WTC11 (cell line): ENCODE measurements around the gene FHIT. TPM values are rescaled to one million over a fixed set of nuclear protein-coding genes. Genes with fewer than 3 reads are reported as not detected.

Source experiments
- ATAC-seq: fragments of 200-7000 bp; cut with Tn5 transposase; 2 replicates; pipeline ENCODE4 v1.10.0; 2021; ENCODE audit warnings: mild to moderate bottlenecking, moderate library complexity
- CTCF ChIA-PET: fragments of 300-600 bp; sonication (Branson Sonifier 250); formaldehyde crosslinking; loops from one replicate; lab custom pipeline; 2021; ENCODE audit warnings: antibody characterized with exemption; lab: Charles Lee
- POLR2A ChIA-PET: fragments of 350-600 bp; sonication (Branson Sonifier 250); formaldehyde crosslinking; loops from one replicate; lab custom pipeline; 2021; ENCODE audit warnings: antibody characterized with exemption; lab: Charles Lee
- DNase-seq: peaks from one replicate; pipeline ENCODE4 v3.0.0; 2021; ENCODE audit warnings: low spot score
- H3K27ac Mint-ChIP-seq: 2 replicates; pipeline ENCODE4 v1.8.0; 2021; ENCODE audit warnings: mixed read lengths
- H3K27me3 Mint-ChIP-seq: 2 replicates; pipeline ENCODE4 v1.8.0; 2021; ENCODE audit warnings: low read depth, mild to moderate bottlenecking, moderate library complexity, mixed read lengths
- H3K36me3 Mint-ChIP-seq: 2 replicates; pipeline ENCODE4 v1.8.0; 2021; ENCODE audit warnings: mixed read lengths
- H3K4me1 Mint-ChIP-seq: 2 replicates; pipeline ENCODE4 v1.8.0; 2022; ENCODE audit warnings: mixed read lengths
- H3K4me3 Mint-ChIP-seq: 2 replicates; pipeline ENCODE4 v1.8.0; 2021; ENCODE audit warnings: mild to moderate bottlenecking, moderate library complexity, mixed read lengths
- H3K9me3 Mint-ChIP-seq: 2 replicates; pipeline ENCODE4 v1.8.0; 2021; ENCODE audit warnings: mixed read lengths
- ATF1 ChIP-seq: sonication (generic); formaldehyde crosslinking; IDR thresholded peaks from 2 replicates; pipeline ENCODE4 v1.8.1; 2023; ENCODE audit warnings: mild to moderate bottlenecking, moderate library complexity, missing genetic modification reagents
- ELF4 ChIP-seq: sonication (generic); formaldehyde crosslinking; IDR thresholded peaks from 2 replicates; pipeline ENCODE4 v1.8.1; 2022; ENCODE audit warnings: low read depth, mild to moderate bottlenecking, moderate library complexity, missing genetic modification reagents
- ESRRA ChIP-seq: sonication (generic); formaldehyde crosslinking; IDR thresholded peaks from 2 replicates; pipeline ENCODE4 v1.8.1; 2022; ENCODE audit warnings: mild to moderate bottlenecking, missing genetic modification reagents, borderline replicate concordance
- FOXJ3 ChIP-seq: sonication (generic); formaldehyde crosslinking; IDR thresholded peaks from 2 replicates; pipeline ENCODE4 v1.9.0; 2021; ENCODE audit warnings: missing genetic modification reagents, mild to moderate bottlenecking, borderline replicate concordance
- FOXP1 ChIP-seq: sonication (generic); formaldehyde crosslinking; IDR thresholded peaks from 2 replicates; pipeline ENCODE4 v1.8.0; 2022; ENCODE audit warnings: missing genetic modification reagents, mild to moderate bottlenecking, moderate library complexity, borderline replicate concordance
- GRHL2 ChIP-seq: fragments of 250-450 bp; sonication (Bioruptor Pico); IDR thresholded peaks from 2 replicates; pipeline ENCODE4 v1.8.0; 2022; ENCODE audit warnings: mild to moderate bottlenecking, moderate library complexity; ENCODE audit not compliant: insufficient replicate concordance, severe bottlenecking
- HMGA2 ChIP-seq: fragments of 250-450 bp; sonication (Bioruptor Pico); IDR thresholded peaks from 2 replicates; pipeline ENCODE4 v1.4.0; 2021; ENCODE audit warnings: mild to moderate bottlenecking, moderate library complexity
- IRF2 ChIP-seq: sonication (generic); formaldehyde crosslinking; IDR thresholded peaks from 2 replicates; pipeline ENCODE4 v1.8.0; 2022; ENCODE audit warnings: low read depth, missing genetic modification reagents, borderline replicate concordance
- KAT7 ChIP-seq: sonication (generic); formaldehyde crosslinking; IDR thresholded peaks from 2 replicates; pipeline ENCODE4 v1.8.1; 2023; ENCODE audit warnings: missing genetic modification reagents, mild to moderate bottlenecking, borderline replicate concordance
- MXD4 ChIP-seq: fragments of 250-450 bp; sonication (Bioruptor Pico); IDR thresholded peaks from 2 replicates; pipeline ENCODE4 v1.8.0; 2021; ENCODE audit warnings: mild to moderate bottlenecking, moderate library complexity, borderline replicate concordance
- NR3C1 ChIP-seq: sonication (generic); formaldehyde crosslinking; conservative IDR thresholded peaks from 2 replicates; pipeline ENCODE4 v1.8.1; 2023; ENCODE audit warnings: low read depth, mild to moderate bottlenecking, missing genetic modification reagents
- SMAD3 ChIP-seq: sonication (generic); formaldehyde crosslinking; IDR thresholded peaks from 2 replicates; pipeline ENCODE4 v1.8.0; 2022; ENCODE audit warnings: missing genetic modification reagents, mild to moderate bottlenecking, borderline replicate concordance
- SP1 ChIP-seq: sonication (generic); formaldehyde crosslinking; conservative IDR thresholded peaks from 2 replicates; pipeline ENCODE4 v1.8.1; 2022; ENCODE audit warnings: missing genetic modification reagents
- ZNF121 ChIP-seq: sonication (generic); formaldehyde crosslinking; IDR thresholded peaks from 2 replicates; pipeline ENCODE4 v1.8.0; 2023; ENCODE audit warnings: missing genetic modification reagents
- total RNA-seq: library from RNA; stranded (reverse); gene quantifications from 3 replicates; pipeline ENCODE4 v1.2.3, GENCODE V29; 2021
- TF ChIP-seq, protein P1 (sequence below): fragments of 250-450 bp; sonication (Bioruptor Pico); IDR thresholded peaks from 2 replicates; pipeline ENCODE4 v1.9.0; 2021; ENCODE audit warnings: mild to moderate bottlenecking
- TF ChIP-seq, protein P2 (sequence below): sonication (generic); formaldehyde crosslinking; IDR thresholded peaks from 2 replicates; pipeline ENCODE4 v1.8.1; 2023; ENCODE audit warnings: mild to moderate bottlenecking, missing genetic modification reagents
- TF ChIP-seq, protein P3 (sequence below): fragments of 250-450 bp; sonication (Bioruptor Pico); IDR thresholded peaks from 2 replicates; pipeline ENCODE4 v1.9.0; 2021; ENCODE audit warnings: mild to moderate bottlenecking, borderline replicate concordance
- TF ChIP-seq, protein P4 (sequence below): sonication (generic); formaldehyde crosslinking; IDR thresholded peaks from 2 replicates; pipeline ENCODE4 v1.8.1; 2022; ENCODE audit warnings: mild to moderate bottlenecking, moderate library complexity, missing genetic modification reagents
- TF ChIP-seq, protein P5 (sequence below): sonication (generic); formaldehyde crosslinking; conservative IDR thresholded peaks from 2 replicates; pipeline ENCODE4 v1.8.1; 2023; ENCODE audit warnings: mild to moderate bottlenecking, low read depth, missing genetic modification reagents, moderate library complexity

FHIT gene
- total RNA-seq, 1 experiment from 2014 or later, result 2.6 TPM

DNA sequence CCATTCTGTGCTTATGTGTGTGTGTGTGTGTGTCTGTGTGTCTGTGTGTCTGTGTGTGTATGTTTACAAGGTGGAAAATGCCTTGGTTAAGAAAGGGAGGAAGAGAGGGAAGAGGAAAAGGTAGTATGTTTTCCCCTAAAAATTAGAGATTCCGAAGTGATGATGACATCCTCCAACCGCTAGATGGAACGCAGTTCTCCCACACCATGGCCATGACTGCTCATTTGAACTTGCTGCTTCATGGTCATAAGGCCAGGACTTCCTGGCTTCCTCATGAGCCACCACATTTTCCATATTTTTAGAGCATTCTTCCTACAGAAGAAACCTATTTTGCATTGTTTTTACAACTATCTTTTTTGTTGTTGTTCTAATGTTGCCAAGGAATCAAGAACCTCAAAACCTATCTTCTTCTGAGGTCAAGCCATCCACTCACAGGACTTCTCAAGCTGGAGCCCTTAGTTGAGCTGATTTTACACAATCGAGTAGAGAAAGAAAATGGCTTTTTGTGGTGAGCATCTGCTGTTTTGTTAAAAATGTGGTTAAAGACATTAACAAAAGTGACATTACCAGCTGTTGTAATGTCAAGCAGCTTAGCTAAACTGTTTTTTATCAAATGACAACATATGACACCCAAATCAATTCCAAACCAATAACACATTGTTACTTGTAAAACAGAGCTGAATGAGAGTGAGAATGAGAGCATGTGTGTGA, 1091.0 kb downstream of the FHIT start (continued):
- no peak for TF ChIP-seq ELF4 (CRISPR knock-in tag)
- no peak for TF ChIP-seq ZNF121 (CRISPR knock-in tag)
- no peak for TF ChIP-seq ESRRA (CRISPR knock-in tag)
- TF ChIP-seq MXD4 (CRISPR knock-in tag), result no peak
- no peak for TF ChIP-seq GRHL2 (CRISPR knock-in tag)
- TF ChIP-seq SP1 (CRISPR knock-in tag), result no peak
- TF ChIP-seq SMAD3 (CRISPR knock-in tag), result no peak

DNA sequence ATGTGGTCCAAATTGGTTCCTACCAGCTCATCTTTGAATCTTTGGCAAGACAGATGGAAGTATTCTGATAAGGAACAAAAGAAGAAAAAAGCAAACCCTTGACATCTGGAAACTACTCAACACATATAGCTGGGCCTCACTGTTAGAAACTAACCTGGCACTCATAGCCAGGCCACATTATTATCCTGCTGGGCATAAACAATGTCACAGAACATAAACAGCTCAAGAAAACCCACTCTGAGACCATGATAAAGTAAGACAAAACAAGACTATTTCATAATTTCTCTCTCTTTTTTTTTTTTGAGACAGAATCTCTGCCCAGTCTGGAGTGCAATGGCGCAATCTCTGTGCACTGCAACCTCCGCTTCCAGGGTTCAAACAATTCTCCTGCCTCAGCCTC, 1093.2 kb downstream of the FHIT start:
- H3K27me3 Mint-ChIP-seq, result no peaks in the 10 kb centered on the region
- ChIA-PET POLR2A (no interaction called here), CTCF (no interaction called here)
- DNase-seq (no peak), ATAC-seq (no peak)
- no peak overlapping the region for H3K27ac Mint-ChIP-seq
- H3K4me3 Mint-ChIP-seq, result no peak overlapping the region
- no peaks in the 10 kb centered on the region for H3K4me1 Mint-ChIP-seq
- TF ChIP-seq ATF1 (CRISPR knock-in tag), result no peak
- TF ChIP-seq, protein P1, sequence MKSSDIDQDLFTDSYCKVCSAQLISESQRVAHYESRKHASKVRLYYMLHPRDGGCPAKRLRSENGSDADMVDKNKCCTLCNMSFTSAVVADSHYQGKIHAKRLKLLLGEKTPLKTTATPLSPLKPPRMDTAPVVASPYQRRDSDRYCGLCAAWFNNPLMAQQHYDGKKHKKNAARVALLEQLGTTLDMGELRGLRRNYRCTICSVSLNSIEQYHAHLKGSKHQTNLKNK (CRISPR knock-in tag), result no peak
- TF ChIP-seq NR3C1 (CRISPR knock-in tag), result no peak
- no peak for TF ChIP-seq IRF2 (CRISPR knock-in tag)
- TF ChIP-seq FOXJ3 (CRISPR knock-in tag), result no peak
- TF ChIP-seq, protein P2, sequence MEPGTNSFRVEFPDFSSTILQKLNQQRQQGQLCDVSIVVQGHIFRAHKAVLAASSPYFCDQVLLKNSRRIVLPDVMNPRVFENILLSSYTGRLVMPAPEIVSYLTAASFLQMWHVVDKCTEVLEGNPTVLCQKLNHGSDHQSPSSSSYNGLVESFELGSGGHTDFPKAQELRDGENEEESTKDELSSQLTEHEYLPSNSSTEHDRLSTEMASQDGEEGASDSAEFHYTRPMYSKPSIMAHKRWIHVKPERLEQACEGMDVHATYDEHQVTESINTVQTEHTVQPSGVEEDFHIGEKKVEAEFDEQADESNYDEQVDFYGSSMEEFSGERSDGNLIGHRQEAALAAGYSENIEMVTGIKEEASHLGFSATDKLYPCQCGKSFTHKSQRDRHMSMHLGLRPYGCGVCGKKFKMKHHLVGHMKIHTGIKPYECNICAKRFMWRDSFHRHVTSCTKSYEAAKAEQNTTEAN, result no peak
- H3K9me3 Mint-ChIP-seq, result no peaks in the 10 kb centered on the region
- H3K36me3 Mint-ChIP-seq, result no peaks in the 10 kb centered on the region

DNA sequence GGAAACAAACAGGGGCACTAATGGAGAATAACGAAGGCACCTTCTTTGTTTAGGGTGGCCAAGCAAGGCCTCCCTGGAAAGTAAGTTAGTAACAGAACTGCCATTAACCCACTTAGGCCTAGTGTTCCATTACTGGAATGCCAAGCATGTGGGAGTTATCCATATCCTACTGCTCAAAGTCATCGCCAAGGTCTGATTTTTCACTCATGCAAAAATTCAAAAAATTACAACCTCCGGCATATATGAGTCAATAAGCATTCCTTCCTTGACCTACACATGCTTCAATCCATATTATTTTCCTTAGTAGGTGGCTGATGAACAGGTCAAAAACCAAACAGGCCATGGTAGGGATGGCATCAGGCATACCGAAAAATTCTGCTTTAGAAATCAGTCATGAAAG, 1097.2 kb downstream of the FHIT start:
- TF ChIP-seq SMAD3 (CRISPR knock-in tag) (no peak), FOXP1 (CRISPR knock-in tag) (no peak), KAT7 (CRISPR knock-in tag) (no peak), HMGA2 (CRISPR knock-in tag) (no peak)
- TF ChIP-seq, protein P3, sequence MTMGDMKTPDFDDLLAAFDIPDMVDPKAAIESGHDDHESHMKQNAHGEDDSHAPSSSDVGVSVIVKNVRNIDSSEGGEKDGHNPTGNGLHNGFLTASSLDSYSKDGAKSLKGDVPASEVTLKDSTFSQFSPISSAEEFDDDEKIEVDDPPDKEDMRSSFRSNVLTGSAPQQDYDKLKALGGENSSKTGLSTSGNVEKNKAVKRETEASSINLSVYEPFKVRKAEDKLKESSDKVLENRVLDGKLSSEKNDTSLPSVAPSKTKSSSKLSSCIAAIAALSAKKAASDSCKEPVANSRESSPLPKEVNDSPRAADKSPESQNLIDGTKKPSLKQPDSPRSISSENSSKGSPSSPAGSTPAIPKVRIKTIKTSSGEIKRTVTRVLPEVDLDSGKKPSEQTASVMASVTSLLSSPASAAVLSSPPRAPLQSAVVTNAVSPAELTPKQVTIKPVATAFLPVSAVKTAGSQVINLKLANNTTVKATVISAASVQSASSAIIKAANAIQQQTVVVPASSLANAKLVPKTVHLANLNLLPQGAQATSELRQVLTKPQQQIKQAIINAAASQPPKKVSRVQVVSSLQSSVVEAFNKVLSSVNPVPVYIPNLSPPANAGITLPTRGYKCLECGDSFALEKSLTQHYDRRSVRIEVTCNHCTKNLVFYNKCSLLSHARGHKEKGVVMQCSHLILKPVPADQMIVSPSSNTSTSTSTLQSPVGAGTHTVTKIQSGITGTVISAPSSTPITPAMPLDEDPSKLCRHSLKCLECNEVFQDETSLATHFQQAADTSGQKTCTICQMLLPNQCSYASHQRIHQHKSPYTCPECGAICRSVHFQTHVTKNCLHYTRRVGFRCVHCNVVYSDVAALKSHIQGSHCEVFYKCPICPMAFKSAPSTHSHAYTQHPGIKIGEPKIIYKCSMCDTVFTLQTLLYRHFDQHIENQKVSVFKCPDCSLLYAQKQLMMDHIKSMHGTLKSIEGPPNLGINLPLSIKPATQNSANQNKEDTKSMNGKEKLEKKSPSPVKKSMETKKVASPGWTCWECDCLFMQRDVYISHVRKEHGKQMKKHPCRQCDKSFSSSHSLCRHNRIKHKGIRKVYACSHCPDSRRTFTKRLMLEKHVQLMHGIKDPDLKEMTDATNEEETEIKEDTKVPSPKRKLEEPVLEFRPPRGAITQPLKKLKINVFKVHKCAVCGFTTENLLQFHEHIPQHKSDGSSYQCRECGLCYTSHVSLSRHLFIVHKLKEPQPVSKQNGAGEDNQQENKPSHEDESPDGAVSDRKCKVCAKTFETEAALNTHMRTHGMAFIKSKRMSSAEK (CRISPR knock-in tag), result no peak
- TF ChIP-seq, protein P4, sequence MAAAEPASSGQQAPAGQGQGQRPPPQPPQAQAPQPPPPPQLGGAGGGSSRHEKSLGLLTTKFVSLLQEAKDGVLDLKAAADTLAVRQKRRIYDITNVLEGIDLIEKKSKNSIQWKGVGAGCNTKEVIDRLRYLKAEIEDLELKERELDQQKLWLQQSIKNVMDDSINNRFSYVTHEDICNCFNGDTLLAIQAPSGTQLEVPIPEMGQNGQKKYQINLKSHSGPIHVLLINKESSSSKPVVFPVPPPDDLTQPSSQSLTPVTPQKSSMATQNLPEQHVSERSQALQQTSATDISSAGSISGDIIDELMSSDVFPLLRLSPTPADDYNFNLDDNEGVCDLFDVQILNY (CRISPR knock-in tag), result no peak
- TF ChIP-seq, protein P5, sequence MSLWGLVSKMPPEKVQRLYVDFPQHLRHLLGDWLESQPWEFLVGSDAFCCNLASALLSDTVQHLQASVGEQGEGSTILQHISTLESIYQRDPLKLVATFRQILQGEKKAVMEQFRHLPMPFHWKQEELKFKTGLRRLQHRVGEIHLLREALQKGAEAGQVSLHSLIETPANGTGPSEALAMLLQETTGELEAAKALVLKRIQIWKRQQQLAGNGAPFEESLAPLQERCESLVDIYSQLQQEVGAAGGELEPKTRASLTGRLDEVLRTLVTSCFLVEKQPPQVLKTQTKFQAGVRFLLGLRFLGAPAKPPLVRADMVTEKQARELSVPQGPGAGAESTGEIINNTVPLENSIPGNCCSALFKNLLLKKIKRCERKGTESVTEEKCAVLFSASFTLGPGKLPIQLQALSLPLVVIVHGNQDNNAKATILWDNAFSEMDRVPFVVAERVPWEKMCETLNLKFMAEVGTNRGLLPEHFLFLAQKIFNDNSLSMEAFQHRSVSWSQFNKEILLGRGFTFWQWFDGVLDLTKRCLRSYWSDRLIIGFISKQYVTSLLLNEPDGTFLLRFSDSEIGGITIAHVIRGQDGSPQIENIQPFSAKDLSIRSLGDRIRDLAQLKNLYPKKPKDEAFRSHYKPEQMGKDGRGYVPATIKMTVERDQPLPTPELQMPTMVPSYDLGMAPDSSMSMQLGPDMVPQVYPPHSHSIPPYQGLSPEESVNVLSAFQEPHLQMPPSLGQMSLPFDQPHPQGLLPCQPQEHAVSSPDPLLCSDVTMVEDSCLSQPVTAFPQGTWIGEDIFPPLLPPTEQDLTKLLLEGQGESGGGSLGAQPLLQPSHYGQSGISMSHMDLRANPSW (CRISPR knock-in tag), result no peak
- CTCF ChIA-PET, result no interaction called here
- POLR2A ChIA-PET, result no interaction called here
- H3K9me3 Mint-ChIP-seq, result no peaks in the 10 kb centered on the region
- no peaks in the 10 kb centered on the region for H3K36me3 Mint-ChIP-seq
- no peaks in the 10 kb centered on the region for H3K4me1 Mint-ChIP-seq
- no peak for ATAC-seq
- H3K4me3 Mint-ChIP-seq, result no peak overlapping the region
- no peaks in the 10 kb centered on the region for H3K27me3 Mint-ChIP-seq
- no peak for DNase-seq
- no peak overlapping the region for H3K27ac Mint-ChIP-seq
